ENCODE results near the gene POU5F1.
"Not testable (repeated sequence)": the region's sequence is repeated elsewhere in the genome, so short reads cannot be mapped to it uniquely, and the experiment has no call there.

Gene POU5F1

GRCh38 chr6:31165064-31165832, 5.2 kb downstream of the POU5F1 start:
- DNase-seq = not testable (repeated sequence)

DNA sequence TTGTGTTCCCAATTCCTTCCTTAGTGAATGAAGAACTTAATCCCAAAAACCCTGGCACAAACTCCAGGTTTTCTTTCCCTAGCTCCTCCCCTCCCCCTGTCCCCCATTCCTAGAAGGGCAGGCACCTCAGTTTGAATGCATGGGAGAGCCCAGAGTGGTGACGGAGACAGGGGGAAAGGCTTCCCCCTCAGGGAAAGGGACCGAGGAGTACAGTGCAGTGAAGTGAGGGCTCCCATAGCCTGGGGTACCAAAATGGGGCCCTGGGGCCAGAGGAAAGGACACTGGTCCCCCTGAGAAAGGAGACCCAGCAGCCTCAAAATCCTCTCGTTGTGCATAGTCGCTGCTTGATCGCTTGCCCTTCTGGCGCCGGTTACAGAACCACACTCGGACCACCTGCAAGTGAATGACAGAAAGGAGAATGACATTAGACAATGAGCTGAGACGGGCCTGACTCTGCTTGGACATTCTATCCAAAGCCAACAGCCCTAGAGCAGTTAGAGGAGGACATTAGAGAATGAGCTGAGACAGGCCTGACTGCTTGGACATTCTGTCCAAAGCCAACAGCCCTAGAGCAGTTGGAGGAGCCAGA, 5.9 kb downstream of the POU5F1 start:
- DNase-seq = not testable (repeated sequence)

DNA sequence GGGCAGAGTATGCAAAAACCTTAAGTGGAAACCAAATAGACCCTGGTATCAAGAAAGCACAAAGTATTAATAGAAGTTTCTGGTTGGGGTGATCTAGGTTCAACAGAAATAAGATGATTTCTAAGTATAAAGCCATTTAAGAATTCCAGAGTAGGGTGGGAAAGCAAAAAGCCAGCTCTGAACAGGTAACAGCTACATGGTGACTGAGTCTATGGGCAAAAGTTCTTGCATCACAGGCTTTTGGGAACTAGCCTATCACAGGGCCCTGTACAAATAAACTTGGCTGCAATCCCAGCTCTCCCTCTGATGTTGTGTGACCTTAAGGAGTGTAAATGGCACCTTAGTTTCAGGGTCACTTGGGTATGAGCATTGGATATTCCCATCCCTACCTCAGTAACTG, 6.6 kb downstream of the POU5F1 start:
- DNase-seq = no peak

DNA sequence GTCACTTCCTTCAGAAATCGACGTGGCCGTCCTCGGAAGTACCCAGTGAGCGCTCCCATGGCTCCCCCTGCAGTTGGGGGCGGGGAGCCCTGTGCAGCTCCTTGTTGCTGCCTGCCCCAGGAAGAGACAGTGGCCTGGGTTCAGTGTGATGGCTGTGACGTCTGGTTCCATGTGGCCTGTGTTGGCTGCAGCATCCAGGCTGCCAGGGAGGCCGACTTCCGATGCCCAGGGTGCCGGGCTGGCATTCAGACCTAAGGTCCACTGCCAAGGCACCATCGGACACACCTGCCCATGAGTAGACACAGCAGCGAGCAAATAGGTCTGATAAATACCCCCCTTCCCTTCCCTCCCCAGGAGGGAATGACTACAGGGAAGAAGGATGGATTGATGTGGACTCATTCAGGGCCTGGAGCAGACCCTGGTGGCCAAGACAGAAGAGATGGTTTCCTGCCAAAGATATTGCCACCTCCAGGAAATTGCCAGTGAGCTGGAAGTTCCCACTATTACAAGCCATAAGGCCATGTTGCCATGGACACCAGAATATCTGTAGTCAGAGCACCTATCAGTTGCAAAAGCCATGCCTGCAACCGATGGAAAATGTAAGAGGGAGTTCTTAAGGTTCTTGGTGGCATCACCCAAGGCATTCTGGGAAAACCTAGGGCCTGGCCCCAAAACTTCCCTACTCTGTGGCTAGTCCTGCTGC, 7.9 kb downstream of the POU5F1 start:
- no peak for DNase-seq

- no peak for DNase-seq
These were observed 9.0 kb downstream of the POU5F1 start for GRCh38 chr6:31161216-31162126.

- peak; percentile 54 for DNase-seq
These were observed 11.3 kb downstream of the POU5F1 start for GRCh38 chr6:31158863-31159855.

GRCh38 chr6:31158140-31158862, 12.2 kb downstream of the POU5F1 start, which contains the start of gene TCF19:
Gene TCF19, plus strand, starts transcription at chr6:31158589. Its CDS starts 881 bp downstream, at chr6:31159470.
- DNase-seq = peak; percentile 99

- peak; percentile 33 for DNase-seq
These were observed 12.9 kb downstream of the POU5F1 start, which contains the start of gene CCHCR1 for GRCh38 chr6:31157513-31158139. Gene CCHCR1, minus strand, starts transcription at chr6:31157802. Its CDS starts 202 bp downstream, at chr6:31157600.

- no peak for DNase-seq
These were observed 13.8 kb downstream of the POU5F1 start for GRCh38 chr6:31156641-31157040.

- DNase-seq = no peak
These were observed 16.0 kb downstream of the POU5F1 start for GRCh38 chr6:31154436-31154835.

DNA sequence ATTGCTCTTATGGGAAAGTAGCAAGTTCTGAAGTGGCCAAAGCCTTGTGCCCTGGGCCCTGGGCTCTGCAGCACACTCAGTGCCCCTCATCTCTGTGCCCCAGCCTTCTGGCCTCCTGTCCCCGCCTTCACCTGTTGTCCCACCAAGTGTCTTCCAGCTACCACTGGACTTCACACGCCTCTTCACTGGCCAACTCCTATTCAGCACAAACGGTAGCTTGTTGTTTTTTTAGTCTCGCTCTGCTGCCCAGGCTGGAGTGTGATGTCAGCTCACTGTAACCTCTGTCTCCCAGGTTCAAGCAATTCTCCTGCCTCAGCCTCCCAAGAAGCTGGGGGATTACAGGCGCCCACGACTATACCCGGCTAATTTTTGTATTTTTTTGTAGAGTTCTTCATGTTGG, 17.7 kb downstream of the POU5F1 start:
- DNase-seq = no peak

DNA sequence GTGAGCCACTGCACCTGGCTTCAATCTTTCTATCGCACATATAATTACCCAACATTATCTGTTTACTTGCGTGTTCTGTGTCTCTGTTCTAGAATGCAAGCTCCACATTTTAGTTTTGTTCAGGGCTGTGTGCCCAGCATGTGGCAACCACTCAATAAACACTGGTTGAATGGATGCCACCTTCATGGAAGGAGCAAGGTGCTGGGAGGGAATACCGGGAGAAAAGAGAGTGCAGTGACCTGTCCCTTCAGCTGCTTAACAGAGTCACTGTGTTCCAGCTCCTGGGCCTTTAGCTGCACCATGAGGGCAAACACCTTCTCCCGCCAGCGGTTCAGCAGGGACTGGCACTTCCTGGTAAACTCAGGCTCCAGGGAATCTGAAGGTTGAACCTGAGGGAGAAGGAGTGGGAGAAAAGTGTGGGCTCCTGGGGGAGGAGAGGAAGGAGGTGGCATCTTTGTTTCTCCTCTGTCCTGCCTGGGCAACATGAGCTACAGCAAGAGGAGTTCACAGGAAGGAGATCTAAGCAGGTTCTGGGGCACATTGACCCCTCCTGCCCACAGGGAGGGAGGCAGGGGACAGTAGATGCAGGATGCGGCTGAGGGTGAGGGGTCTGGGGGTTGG, 20.5 kb downstream of the POU5F1 start:
- DNase-seq = no peak

DNA sequence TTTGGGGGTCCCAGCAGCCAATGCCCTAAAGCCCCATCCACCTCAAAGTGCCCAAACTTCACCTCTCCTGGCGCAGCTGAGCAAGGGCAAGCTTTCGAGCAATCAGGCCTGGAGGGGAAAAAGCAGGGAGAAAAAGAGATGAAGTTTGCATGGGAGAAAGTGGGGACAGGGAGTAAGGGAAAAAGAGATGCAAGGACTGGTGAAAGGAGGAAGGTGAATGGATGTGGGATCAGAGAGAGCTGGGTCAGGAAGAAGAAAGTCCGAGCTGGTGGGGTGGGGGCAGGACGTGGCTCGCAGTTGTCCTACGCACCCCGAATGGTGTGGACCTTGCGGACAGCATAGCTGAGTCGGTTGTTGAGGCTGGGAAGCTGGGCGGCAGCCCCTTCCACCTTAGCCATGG, 25.1 kb downstream of the POU5F1 start:
- no peak for DNase-seq

GRCh38 chr6:31144970-31145340, 25.5 kb downstream of the POU5F1 start:
- no peak for DNase-seq

DNA sequence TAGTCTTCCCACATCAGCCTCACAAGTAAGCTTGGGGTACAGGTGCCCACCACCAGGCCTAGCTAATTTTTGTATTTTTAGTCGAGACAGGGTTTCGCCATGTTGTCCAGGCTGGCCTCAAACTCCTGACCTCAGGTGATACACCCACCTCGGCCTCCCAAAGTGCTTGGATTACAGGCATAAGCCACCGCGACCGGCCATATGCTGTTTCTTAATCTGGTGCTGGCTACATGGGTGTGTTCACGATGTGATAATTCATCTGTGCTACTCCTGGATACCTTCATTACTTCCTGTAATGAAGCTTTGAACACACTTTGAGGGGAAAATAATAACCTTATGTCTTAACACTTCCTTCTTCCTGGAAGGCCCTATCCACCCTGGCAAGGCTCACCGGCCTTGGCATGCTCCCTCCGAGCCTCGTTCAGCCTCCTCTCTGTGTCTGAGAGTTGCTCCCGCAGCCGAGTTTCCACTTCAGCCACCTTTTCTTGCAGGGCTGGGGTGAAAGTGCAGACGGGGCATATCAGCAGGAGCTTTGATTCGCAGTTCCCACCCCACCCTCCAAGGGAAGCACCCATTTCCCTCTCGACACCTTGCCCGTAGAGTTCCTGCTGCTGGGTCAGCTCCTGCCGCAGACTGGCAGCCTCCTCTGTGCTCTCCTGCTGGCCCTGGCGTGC, 26.0 kb downstream of the POU5F1 start:
- no peak for DNase-seq

DNA sequence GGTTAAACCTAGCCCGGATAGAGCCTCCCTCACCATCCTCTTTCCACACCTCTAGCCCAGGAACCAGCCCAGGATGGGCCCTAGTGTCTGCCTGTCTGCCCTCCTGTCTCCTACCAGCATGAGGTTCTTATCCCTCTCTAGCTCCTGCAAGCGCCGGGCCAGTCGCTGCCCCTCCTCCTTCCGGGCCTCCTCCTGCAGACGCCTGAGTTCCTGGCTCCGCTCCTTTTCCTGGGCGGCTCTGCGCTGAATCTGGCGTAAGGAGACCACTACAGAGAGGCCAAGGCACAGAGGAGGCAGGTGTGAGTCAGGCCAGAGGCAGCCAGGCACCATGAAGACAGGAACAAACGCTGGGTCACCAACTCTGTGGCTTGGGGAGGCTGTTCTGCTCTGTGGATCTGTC, 27.3 kb downstream of the POU5F1 start:
- DNase-seq = no peak

GRCh38 chr6:31142361-31142761, 28.1 kb downstream of the POU5F1 start:
- DNase-seq = no peak

GRCh38 chr6:31140643-31141042, 29.8 kb downstream of the POU5F1 start:
- DNase-seq = no peak

DNA sequence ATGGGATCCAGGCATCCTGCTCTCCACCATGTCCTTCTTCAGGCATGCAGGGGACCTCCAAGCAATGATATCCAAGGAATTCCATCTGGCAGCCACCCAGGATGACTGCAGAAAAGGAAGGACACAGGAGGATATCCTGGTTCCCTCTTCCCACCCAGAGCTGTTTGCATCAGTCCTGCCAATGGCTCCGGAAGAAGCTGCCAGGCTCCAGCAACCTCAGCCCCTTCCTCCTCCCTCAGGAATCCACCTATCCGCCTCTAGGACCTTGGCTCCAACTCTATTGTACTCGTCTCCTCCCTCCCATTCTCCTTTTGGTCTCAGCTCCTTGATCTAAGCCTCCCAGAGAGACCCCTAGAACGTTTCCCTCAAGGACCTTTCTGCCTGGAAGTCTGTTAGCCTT, 30.9 kb downstream of the POU5F1 start:
- DNase-seq = no peak

Data from DMS79 treated with DMSO at 0.1 percent for 48 hours (cell line).